ES-I3 (cell line): ENCODE data around the gene DNASE2B.

Experiments used
- H3K36me3 ChIP-seq: 2 replicates; pipeline ENCODE4 v1.6.1; 2013; ENCODE audit warnings: mild to moderate bottlenecking, low read length, control low read depth, moderate library complexity; ENCODE audit not compliant: insufficient read depth
- H3K4me1 ChIP-seq: 2 replicates; pipeline ENCODE4 v1.6.1; 2013; ENCODE audit warnings: mild to moderate bottlenecking, control low read depth, low read length; ENCODE audit not compliant: insufficient read depth
- H3K9ac ChIP-seq: 2 replicates; pipeline ENCODE4 v1.6.1; 2013; ENCODE audit warnings: low read depth, mild to moderate bottlenecking, low read length, moderate library complexity
- H3K9me3 ChIP-seq: 2 replicates; pipeline ENCODE4 v1.6.1; 2013; ENCODE audit warnings: mild to moderate bottlenecking, low read length, moderate library complexity; ENCODE audit not compliant: control insufficient read depth, insufficient read depth

The DNASE2B gene

DNA sequence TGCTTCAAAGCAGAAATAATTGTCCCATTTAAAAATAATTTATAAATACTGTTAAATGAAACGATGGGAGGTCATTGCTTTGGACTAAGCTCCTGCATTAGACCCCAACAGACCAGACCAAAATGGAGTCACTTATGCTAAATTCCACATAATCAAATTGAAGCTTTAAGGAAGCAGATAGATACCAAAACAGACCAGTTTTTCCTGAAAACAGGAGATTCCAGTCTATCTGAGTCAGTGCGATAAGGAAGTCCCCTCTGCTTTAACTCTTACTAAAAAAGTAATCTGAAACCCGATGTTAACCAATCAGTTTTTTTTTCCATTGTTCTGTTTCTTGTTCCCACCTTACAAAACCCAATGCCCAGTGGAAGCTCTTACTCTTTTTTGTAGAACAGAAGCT, 16.2 kb upstream of the DNASE2B start:
- Histone ChIP-seq H3K9ac (no peak overlapping the region), H3K9me3 (no peaks in the 10 kb centered on the region), H3K36me3 (no peaks in the 10 kb centered on the region), H3K4me1 (peaks cover 6% of the 10 kb centered on the region; the same call in 1 of the 2 replicates)

- Histone ChIP-seq H3K9ac (no peak overlapping the region), H3K4me1 (no peaks in the 10 kb centered on the region), H3K36me3 (no peaks in the 10 kb centered on the region), H3K9me3 (no peaks in the 10 kb centered on the region)
Measured at GRCh38 chr1:84385347-84385746, 12.9 kb upstream of the DNASE2B start.

DNA sequence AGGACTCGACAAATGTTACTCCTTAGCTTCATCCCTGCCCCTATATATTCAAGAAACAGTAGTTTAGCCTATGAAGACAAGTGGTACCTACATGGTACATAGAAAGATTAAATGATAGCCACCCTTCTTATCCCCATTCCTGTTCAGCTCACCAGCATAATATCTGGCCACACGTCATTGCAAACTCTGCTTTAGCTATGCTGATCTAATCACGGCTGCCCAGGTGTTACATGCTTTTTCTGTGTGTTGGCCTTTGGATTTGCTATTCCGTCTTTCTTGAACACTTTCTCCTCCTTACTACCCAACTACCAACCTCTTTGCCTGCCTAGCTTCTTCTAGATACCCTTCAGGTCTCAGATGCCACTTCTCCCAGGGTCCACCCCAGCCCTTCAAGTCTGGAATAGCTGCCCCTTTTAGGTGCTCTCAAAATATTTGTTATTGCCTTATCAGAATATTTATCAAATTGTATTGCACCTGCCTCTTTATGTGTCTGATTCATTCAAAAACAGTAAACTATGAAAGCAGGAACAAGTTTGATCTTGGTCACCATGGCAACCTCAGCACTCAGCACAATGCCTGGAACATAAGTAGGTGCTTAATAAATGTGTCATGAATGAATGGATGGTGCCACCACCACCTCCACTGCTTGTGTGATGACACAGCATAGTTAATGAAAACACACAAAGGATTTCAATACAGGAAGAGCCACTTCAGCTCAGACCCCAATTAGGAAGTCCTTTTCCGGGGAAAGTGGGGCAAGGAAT, 11.4 kb upstream of the DNASE2B start:
- Histone ChIP-seq H3K36me3 (no peaks in the 10 kb centered on the region), H3K4me1 (peaks cover 8% of the 10 kb centered on the region; the same call in 1 of the 2 replicates), H3K9me3 (no peaks in the 10 kb centered on the region), H3K9ac (no peak overlapping the region)

- Histone ChIP-seq H3K36me3 (no peaks in the 10 kb centered on the region), H3K9me3 (no peaks in the 10 kb centered on the region), H3K9ac (no peak overlapping the region), H3K4me1 (peaks cover 11% of the 10 kb centered on the region)
Measured at GRCh38 chr1:84387480-84388163, 10.7 kb upstream of the DNASE2B start.

- peaks cover 11% of the 10 kb centered on the region for H3K4me1 ChIP-seq
- H3K9ac ChIP-seq, result no peak overlapping the region
- no peaks in the 10 kb centered on the region for H3K36me3 ChIP-seq
- no peaks in the 10 kb centered on the region for H3K9me3 ChIP-seq
Measured at GRCh38 chr1:84390226-84390625, 8.1 kb upstream of the DNASE2B start.

- H3K9ac ChIP-seq, result no peak overlapping the region
- no peaks in the 10 kb centered on the region for H3K4me1 ChIP-seq
- H3K36me3 ChIP-seq, result no peaks in the 10 kb centered on the region
- H3K9me3 ChIP-seq, result no peaks in the 10 kb centered on the region
Measured at GRCh38 chr1:84401156-84401555, 2.9 kb downstream of the DNASE2B start.

DNA sequence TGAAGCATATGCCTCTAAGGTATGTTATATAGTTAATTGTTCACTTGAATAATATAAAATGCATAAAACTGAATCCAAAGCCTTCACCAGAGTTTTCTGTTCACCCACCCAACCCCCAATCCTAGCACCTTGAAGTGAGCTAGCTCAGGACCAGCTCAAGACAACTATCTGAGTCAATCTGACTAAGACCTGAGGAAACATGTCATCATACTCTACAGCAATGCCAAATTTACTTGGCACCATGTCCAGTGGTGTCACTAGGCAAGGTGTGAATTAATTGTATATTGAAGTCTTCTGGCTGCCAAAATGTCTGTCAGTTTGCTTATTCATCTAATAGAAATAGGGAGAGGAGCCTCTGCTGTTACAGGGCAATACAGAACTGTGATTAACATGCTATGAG, 3.8 kb downstream of the DNASE2B start:
- H3K4me1 ChIP-seq, result no peaks in the 10 kb centered on the region
- H3K36me3 ChIP-seq, result no peaks in the 10 kb centered on the region
- no peaks in the 10 kb centered on the region for H3K9me3 ChIP-seq

DNA sequence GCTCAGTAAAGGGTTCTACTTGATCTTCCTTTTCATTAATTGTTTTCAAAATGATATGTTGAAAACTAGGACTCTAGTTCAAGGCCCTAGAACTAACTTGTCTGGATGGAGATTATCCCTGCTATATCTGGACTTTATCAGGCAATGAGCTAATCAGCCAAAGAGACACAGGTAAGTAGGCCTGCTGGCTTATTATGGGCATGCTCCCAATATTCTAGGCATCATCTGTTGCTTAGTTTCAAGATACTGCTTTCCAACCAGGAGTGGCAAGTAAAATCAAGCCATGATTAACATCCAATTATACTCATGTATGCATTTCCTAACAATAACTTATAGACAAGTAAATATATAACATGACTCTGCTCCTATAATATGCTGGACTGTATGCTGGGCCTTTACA, 4.2 kb downstream of the DNASE2B start:
- Histone ChIP-seq H3K4me1 (no peaks in the 10 kb centered on the region), H3K9ac (no peak overlapping the region), H3K9me3 (no peaks in the 10 kb centered on the region), H3K36me3 (no peaks in the 10 kb centered on the region)

More for the DNA sequence above, 3.8 kb downstream of the DNASE2B start:
- no peak overlapping the region for H3K9ac ChIP-seq

DNA sequence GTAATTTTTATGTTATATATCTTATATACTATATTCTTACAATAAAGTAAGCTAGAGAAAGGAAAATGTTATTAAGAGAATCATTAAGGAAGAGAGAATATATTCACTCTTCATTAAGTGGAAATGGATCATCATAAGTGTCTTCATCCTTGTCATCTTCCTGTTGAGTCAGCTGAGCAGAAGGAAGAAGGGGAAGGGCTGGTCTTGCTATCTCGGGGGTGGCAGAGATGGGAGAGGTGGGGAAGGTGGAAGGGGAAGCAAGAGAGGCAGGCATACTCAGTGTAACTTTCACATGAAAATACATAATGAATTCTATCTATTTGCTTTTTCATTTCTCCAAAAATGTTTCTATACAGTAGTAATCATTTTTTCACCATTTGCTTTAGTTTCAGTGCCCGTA, 5.1 kb downstream of the DNASE2B start:
- Histone ChIP-seq H3K9me3 (no peaks in the 10 kb centered on the region), H3K36me3 (no peaks in the 10 kb centered on the region), H3K4me1 (no peaks in the 10 kb centered on the region), H3K9ac (no peak overlapping the region)

- Histone ChIP-seq H3K36me3 (no peaks in the 10 kb centered on the region), H3K4me1 (no peaks in the 10 kb centered on the region), H3K9me3 (no peaks in the 10 kb centered on the region), H3K9ac (no peak overlapping the region)
Measured at GRCh38 chr1:84406346-84406861, 8.1 kb downstream of the DNASE2B start.

GRCh38 chr1:84407524-84407923, 9.2 kb downstream of the DNASE2B start:
- no peaks in the 10 kb centered on the region for H3K4me1 ChIP-seq
- no peaks in the 10 kb centered on the region for H3K9me3 ChIP-seq
- H3K9ac ChIP-seq, result no peak overlapping the region
- H3K36me3 ChIP-seq, result no peaks in the 10 kb centered on the region

- H3K9me3 ChIP-seq, result no peaks in the 10 kb centered on the region
- H3K36me3 ChIP-seq, result no peaks in the 10 kb centered on the region
- no peak overlapping the region for H3K9ac ChIP-seq
- no peaks in the 10 kb centered on the region for H3K4me1 ChIP-seq
Measured at GRCh38 chr1:84407958-84408422, 9.7 kb downstream of the DNASE2B start.

DNA sequence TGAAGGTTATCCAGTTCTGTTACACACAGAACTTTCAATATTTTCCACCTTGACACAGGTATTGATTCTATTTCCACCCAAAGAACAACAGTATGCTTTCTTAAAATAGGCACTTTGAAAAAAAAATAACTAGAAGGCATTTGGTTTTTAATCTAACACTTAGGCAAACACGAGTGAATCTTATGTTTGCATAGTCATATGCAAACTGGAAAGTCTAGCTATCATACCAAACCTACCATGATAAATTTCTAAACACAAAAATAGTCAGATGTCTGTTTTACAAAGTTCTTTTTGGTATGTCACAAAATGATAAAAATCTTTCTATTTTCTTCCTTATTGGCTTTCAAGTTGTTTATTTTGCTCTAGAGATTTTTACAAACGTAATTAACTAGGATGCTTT, 11.6 kb downstream of the DNASE2B start:
- H3K4me1 ChIP-seq, result no peaks in the 10 kb centered on the region
- H3K9me3 ChIP-seq, result no peaks in the 10 kb centered on the region
- no peaks in the 10 kb centered on the region for H3K36me3 ChIP-seq

GRCh38 chr1:84410328-84411095, 12.2 kb downstream of the DNASE2B start:
- H3K36me3 ChIP-seq, result no peaks in the 10 kb centered on the region
- no peaks in the 10 kb centered on the region for H3K4me1 ChIP-seq
- H3K9me3 ChIP-seq, result no peaks in the 10 kb centered on the region
- no peak overlapping the region for H3K9ac ChIP-seq

More for the DNA sequence above, 11.6 kb downstream of the DNASE2B start:
- no peak overlapping the region for H3K9ac ChIP-seq
